ENCODE data around the gene KLHL29. TPM values are rescaled to one million over a fixed set of nuclear protein-coding genes. Genes with fewer than 3 reads are reported as not detected.

The KLHL29 gene
- total RNA-seq, 1 experiment from 2014 or later: 16.7 TPM

DNA sequence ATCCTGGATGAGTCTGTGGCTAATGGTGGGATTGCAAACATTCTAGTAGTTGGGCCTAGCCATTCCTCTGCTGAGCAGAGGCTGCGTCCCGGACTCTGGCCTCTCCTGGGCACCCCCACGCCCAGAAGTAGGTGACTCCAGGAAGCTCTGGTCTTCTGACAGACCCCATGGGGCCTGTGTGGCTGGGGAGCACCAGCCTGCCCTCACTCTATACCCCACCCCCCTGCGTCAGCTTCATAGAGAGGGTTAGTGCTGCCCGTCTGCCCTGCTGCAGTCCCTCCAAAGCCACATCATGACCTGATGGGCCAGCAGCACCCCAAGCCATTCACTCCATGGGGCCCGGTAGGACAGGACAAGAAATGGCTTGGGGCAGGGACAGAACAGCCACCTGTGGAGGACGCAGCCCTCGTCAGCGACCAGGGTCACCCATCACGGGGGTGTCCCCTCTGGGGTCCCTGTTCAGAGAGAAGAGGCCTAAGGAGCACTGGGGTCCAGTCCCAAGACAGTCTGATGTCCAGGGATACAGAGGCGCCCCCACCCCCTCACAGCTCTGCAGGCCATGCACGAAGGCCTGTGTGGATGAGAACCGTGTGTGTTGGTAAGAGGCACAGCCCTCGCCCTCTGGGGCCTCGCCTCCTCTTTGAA, 303.6 kb downstream of the KLHL29 start:
- DNase-seq (ENCODE audit: low read depth, low spot score): no peak
- RAD21 ChIA-PET (ENCODE audit: low non-redundant PET in 1 of 2, low total read pairs in 2 of 2, uncharacterized antibody in 2 of 2, unreplicated experiment in 2 of 2): no interaction called here
- H3K9me3 ChIP-seq (ENCODE audit: control insufficient read depth in 1 of 2, insufficient read depth in 1 of 2, low read depth in 1 of 2, low read length in 2 of 2): no peaks in the 10 kb centered on the region
- intact Hi-C loops (cut with micrococcal nuclease): no loop called here
- H3K27ac ChIP-seq (ENCODE audit: low read depth, low read length): no peak overlapping the region
- no peaks in the 10 kb centered on the region for H4K20me1 ChIP-seq (ENCODE audit: insufficient read depth)
- H3K4me2 ChIP-seq (ENCODE audit: low read length): no peak overlapping the region
- no peak for ATAC-seq
- no peaks in the 10 kb centered on the region for H3K4me1 ChIP-seq (ENCODE audit: control insufficient read depth in 1 of 2, insufficient read depth in 2 of 2, low read length in 2 of 2)
- POLR2A ChIA-PET: no interaction called here
- no peaks in the 10 kb centered on the region for H3K9me2 ChIP-seq (ENCODE audit: insufficient read depth)
- TF ChIP-seq JUND (IDR thresholded peaks at IDR 0.05): no peak
- no peak overlapping the region for H3K4me3 ChIP-seq (replicated peaks in 1 of 2; ENCODE audit: low read depth in 1 of 2, low read length in 2 of 2)
- no peak overlapping the region for H2AFZ ChIP-seq (ENCODE audit: low read depth, low read length, poor library complexity, severe bottlenecking)
- H3K36me3 ChIP-seq (ENCODE audit: control insufficient read depth in 1 of 2, insufficient read depth in 2 of 2, low read length in 2 of 2): no peaks in the 10 kb centered on the region
- CTCF ChIA-PET: no interaction called here
- no peak overlapping the region for H3K9ac ChIP-seq (ENCODE audit: low read length)
- BruUV-seq (replicated peaks): no TSS peak
- no peaks in the 10 kb centered on the region for H3K27me3 ChIP-seq (ENCODE audit: insufficient read depth, low read length)
- H3K79me2 ChIP-seq (ENCODE audit: insufficient read depth, low read length): no peaks in the 10 kb centered on the region

DNA sequence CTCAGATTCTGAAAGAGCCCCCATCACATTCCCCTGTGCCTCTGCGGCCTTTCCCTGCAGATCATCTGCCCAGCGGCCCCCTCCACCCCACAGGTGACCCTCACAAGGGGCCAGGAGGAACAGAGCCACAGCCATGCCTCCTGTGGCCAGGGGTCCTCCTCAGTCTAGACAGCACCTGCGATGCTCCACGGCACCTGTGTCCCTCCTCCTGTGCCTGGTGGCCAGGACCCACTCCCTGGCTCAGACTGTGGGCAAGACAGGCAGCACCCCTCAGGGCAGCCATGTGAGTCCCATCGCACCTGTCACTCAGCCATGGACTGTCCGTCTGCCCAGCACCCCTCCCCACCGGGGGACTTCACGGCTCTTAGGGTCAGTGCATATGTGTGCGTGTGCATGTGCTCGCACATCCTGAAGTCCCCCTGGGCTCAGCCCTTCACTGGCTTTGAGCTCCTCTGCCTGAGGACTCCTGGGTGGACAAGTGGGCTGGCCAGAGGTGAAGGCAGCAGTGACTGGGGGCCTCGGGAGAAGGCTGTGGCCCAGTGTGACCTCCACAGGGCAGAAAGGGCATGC, 304.2 kb downstream of the KLHL29 start:
- no peaks in the 10 kb centered on the region for H3K79me2 ChIP-seq (ENCODE audit: insufficient read depth, low read length)
- H4K20me1 ChIP-seq (ENCODE audit: insufficient read depth): no peaks in the 10 kb centered on the region
- no peaks in the 10 kb centered on the region for H3K9me2 ChIP-seq (ENCODE audit: insufficient read depth)
- no peak overlapping the region for H3K9ac ChIP-seq (ENCODE audit: low read length)
- no peak overlapping the region for H3K27ac ChIP-seq (ENCODE audit: low read depth, low read length)
- no peaks in the 10 kb centered on the region for H3K36me3 ChIP-seq (ENCODE audit: control insufficient read depth in 1 of 2, insufficient read depth in 2 of 2, low read length in 2 of 2)
- no peaks in the 10 kb centered on the region for H3K9me3 ChIP-seq (ENCODE audit: control insufficient read depth in 1 of 2, insufficient read depth in 1 of 2, low read depth in 1 of 2, low read length in 2 of 2)
- ChIA-PET POLR2A (no interaction called here), RAD21 (ENCODE audit: low non-redundant PET in 1 of 2, low total read pairs in 2 of 2, uncharacterized antibody in 2 of 2, unreplicated experiment in 2 of 2) (no interaction called here), CTCF (no interaction called here)
- H3K4me2 ChIP-seq (ENCODE audit: low read length): no peak overlapping the region
- no peaks in the 10 kb centered on the region for H3K4me1 ChIP-seq (ENCODE audit: control insufficient read depth in 1 of 2, insufficient read depth in 2 of 2, low read length in 2 of 2)
- DNase-seq (ENCODE audit: low read depth, low spot score): no peak
- H3K27me3 ChIP-seq (ENCODE audit: insufficient read depth, low read length): no peaks in the 10 kb centered on the region
- H2AFZ ChIP-seq (ENCODE audit: low read depth, low read length, poor library complexity, severe bottlenecking): no peak overlapping the region
- ATAC-seq: no peak
- H3K4me3 ChIP-seq (replicated peaks in 1 of 2; ENCODE audit: low read depth in 1 of 2, low read length in 2 of 2): no peak overlapping the region
- intact Hi-C loops (cut with micrococcal nuclease): no loop called here
- BruUV-seq (replicated peaks): no TSS peak
- TF ChIP-seq EZH2phosphoT487 (IDR thresholded peaks at IDR 0.05; ENCODE audit: borderline replicate concordance) (no peak), TCF7L2 (IDR thresholded peaks at IDR 0.05; ENCODE audit: borderline replicate concordance, extremely low read depth, insufficient read depth, insufficient read length) (no peak), SP1 (IDR thresholded peaks at IDR 0.05; ENCODE audit: low read depth) (no peak), ZNF274 (IDR thresholded peaks at IDR 0.05; ENCODE audit: low read depth, low read length) (no peak), JUND (IDR thresholded peaks at IDR 0.05) (no peak), FOSL1 (IDR thresholded peaks at IDR 0.05; ENCODE audit: low read depth) (no peak), YY1 (IDR thresholded peaks at IDR 0.05; ENCODE audit: extremely low read depth, insufficient replicate concordance, low read depth, low read length) (no peak), POLR2A (IDR thresholded peaks at IDR 0.05; ENCODE audit: borderline replicate concordance, extremely low read depth, insufficient read depth, insufficient read length) (no peak), SRF (IDR thresholded peaks at IDR 0.05; ENCODE audit: low read depth) (no peak), ELF1 (IDR thresholded peaks at IDR 0.05; ENCODE audit: borderline replicate concordance, low read depth) (no peak), ZFX (IDR thresholded peaks at IDR 0.05) (no peak), POLR2AphosphoS5 (IDR thresholded peaks at IDR 0.05; ENCODE audit: low read depth, low read length) (no peak), CBX3 (IDR thresholded peaks at IDR 0.05; ENCODE audit: low read depth) (no peak)
- TF ChIP-seq, protein P1, sequence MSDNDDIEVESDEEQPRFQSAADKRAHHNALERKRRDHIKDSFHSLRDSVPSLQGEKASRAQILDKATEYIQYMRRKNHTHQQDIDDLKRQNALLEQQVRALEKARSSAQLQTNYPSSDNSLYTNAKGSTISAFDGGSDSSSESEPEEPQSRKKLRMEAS (IDR thresholded peaks at IDR 0.05): no peak
- TF ChIP-seq, protein P2, sequence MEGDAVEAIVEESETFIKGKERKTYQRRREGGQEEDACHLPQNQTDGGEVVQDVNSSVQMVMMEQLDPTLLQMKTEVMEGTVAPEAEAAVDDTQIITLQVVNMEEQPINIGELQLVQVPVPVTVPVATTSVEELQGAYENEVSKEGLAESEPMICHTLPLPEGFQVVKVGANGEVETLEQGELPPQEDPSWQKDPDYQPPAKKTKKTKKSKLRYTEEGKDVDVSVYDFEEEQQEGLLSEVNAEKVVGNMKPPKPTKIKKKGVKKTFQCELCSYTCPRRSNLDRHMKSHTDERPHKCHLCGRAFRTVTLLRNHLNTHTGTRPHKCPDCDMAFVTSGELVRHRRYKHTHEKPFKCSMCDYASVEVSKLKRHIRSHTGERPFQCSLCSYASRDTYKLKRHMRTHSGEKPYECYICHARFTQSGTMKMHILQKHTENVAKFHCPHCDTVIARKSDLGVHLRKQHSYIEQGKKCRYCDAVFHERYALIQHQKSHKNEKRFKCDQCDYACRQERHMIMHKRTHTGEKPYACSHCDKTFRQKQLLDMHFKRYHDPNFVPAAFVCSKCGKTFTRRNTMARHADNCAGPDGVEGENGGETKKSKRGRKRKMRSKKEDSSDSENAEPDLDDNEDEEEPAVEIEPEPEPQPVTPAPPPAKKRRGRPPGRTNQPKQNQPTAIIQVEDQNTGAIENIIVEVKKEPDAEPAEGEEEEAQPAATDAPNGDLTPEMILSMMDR (IDR thresholded peaks at IDR 0.05 in 2 of 3, conservative IDR thresholded peaks at IDR 0.05 in 1 of 3; ENCODE audit: borderline replicate concordance in 1 of 3, insufficient read depth in 1 of 3, low read depth in 2 of 3, low read length in 2 of 3): no peak
- TF ChIP-seq, protein P3, sequence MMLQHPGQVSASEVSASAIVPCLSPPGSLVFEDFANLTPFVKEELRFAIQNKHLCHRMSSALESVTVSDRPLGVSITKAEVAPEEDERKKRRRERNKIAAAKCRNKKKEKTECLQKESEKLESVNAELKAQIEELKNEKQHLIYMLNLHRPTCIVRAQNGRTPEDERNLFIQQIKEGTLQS (IDR thresholded peaks at IDR 0.05): no peak
- TF ChIP-seq, protein P4, sequence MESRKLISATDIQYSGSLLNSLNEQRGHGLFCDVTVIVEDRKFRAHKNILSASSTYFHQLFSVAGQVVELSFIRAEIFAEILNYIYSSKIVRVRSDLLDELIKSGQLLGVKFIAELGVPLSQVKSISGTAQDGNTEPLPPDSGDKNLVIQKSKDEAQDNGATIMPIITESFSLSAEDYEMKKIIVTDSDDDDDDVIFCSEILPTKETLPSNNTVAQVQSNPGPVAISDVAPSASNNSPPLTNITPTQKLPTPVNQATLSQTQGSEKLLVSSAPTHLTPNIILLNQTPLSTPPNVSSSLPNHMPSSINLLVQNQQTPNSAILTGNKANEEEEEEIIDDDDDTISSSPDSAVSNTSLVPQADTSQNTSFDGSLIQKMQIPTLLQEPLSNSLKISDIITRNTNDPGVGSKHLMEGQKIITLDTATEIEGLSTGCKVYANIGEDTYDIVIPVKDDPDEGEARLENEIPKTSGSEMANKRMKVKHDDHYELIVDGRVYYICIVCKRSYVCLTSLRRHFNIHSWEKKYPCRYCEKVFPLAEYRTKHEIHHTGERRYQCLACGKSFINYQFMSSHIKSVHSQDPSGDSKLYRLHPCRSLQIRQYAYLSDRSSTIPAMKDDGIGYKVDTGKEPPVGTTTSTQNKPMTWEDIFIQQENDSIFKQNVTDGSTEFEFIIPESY (IDR thresholded peaks at IDR 0.05; ENCODE audit: extremely low read depth, insufficient replicate concordance, low read length): no peak
